HepG2 (cell line): Measurements from ENCODE around the gene PRPSAP2. TPM values are rescaled to one million over a fixed set of nuclear protein-coding genes. Genes with fewer than 3 reads are reported as not detected.

ENCODE experiments used
- CHCHD3 ChIP-seq: sonication (generic); formaldehyde crosslinking; IDR thresholded peaks from 2 replicates; pipeline ENCODE4 v1.8.0; 2022; ENCODE audit warnings: mild to moderate bottlenecking, missing genetic modification reagents, moderate library complexity
- EEA1 ChIP-seq: sonication (generic); formaldehyde crosslinking; IDR thresholded peaks from 2 replicates; pipeline ENCODE4 v1.5.1; 2020; ENCODE audit warnings: mild to moderate bottlenecking, missing genetic modification reagents, borderline replicate concordance
- FOXK2 ChIP-seq: fragments of 450-650 bp; IDR thresholded peaks from 2 replicates; pipeline ENCODE4 v1.6.1; 2016
- GATAD1 ChIP-seq: IDR thresholded peaks from 2 replicates; pipeline ENCODE4 v1.6.1; 2016; ENCODE audit warnings: missing genetic modification reagents, missing compliant biosample characterization
- HNRNPUL1 ChIP-seq: fragments of 200-400 bp; formaldehyde crosslinking; IDR thresholded peaks from 2 replicates; pipeline ENCODE4 v1.6.1; 2017; ENCODE audit warnings: low read depth, mild to moderate bottlenecking, low read length, moderate library complexity
- ISX ChIP-seq: sonication (generic); formaldehyde crosslinking; conservative IDR thresholded peaks from 2 replicates; pipeline ENCODE4 v1.5.0; 2020; ENCODE audit warnings: missing genetic modification reagents
- MBD4 ChIP-seq: IDR thresholded peaks from 2 replicates; pipeline ENCODE4 v1.6.1; 2012; ENCODE audit warnings: low read length, inconsistent platforms, borderline replicate concordance
- MXD1 ChIP-seq: sonication (generic); formaldehyde crosslinking; IDR thresholded peaks from 2 replicates; pipeline ENCODE4 v1.4.0; 2020; ENCODE audit warnings: mild to moderate bottlenecking, missing genetic modification reagents
- NBN ChIP-seq: fragments of 450-650 bp; conservative IDR thresholded peaks from 2 replicates; pipeline ENCODE4 v1.6.1; 2017
- NFYB ChIP-seq: sonication (generic); formaldehyde crosslinking; IDR thresholded peaks from 2 replicates; pipeline ENCODE4 v1.4.0; 2020; ENCODE audit warnings: missing genetic modification reagents
- PCBP2 ChIP-seq: fragments of 200-400 bp; formaldehyde crosslinking; optimal IDR thresholded peaks from 2 replicates; pipeline ENCODE3; 2018; ENCODE audit warnings: low read length, low read depth; ENCODE audit not compliant: poor library complexity, severe bottlenecking
- RCOR2 ChIP-seq: IDR thresholded peaks from 2 replicates; pipeline ENCODE4 v1.6.1; 2016; ENCODE audit warnings: missing biosample characterization, missing genetic modification reagents
- SETDB1 ChIP-seq: sonication (generic); formaldehyde crosslinking; IDR thresholded peaks from 2 replicates; pipeline ENCODE4 v1.5.1; 2020; ENCODE audit warnings: missing genetic modification reagents, mild to moderate bottlenecking, borderline replicate concordance
- ZNF142 ChIP-seq: sonication (generic); formaldehyde crosslinking; IDR thresholded peaks from 2 replicates; pipeline ENCODE4 v1.4.0; 2020; ENCODE audit warnings: missing genetic modification reagents
- ZNF18 ChIP-seq: sonication (generic); formaldehyde crosslinking; IDR thresholded peaks from 2 replicates; pipeline ENCODE4 v1.8.0; 2022; ENCODE audit warnings: mild to moderate bottlenecking, missing genetic modification reagents; ENCODE audit not compliant: insufficient replicate concordance
- ZNF24 ChIP-seq: fragments of 450-650 bp; IDR thresholded peaks from 2 replicates; pipeline ENCODE4 v1.6.1; 2017; ENCODE audit warnings: antibody characterized with exemption, mild to moderate bottlenecking
- ZNF484 ChIP-seq: sonication (generic); formaldehyde crosslinking; IDR thresholded peaks from 2 replicates; pipeline ENCODE4 v1.5.1; 2020; ENCODE audit warnings: mild to moderate bottlenecking, low read depth, missing genetic modification reagents, borderline replicate concordance
- ZNF660 ChIP-seq: sonication (generic); formaldehyde crosslinking; IDR thresholded peaks from 2 replicates; pipeline ENCODE4 v1.5.1; 2020; ENCODE audit warnings: mild to moderate bottlenecking, low read depth, missing genetic modification reagents, borderline replicate concordance
- ZNF709 ChIP-seq: sonication (generic); formaldehyde crosslinking; IDR thresholded peaks from 2 replicates; pipeline ENCODE4 v1.5.0; 2020; ENCODE audit warnings: mild to moderate bottlenecking, missing genetic modification reagents
- ZNF883 ChIP-seq: sonication (generic); formaldehyde crosslinking; IDR thresholded peaks from 2 replicates; pipeline ENCODE4 v1.5.1; 2020; ENCODE audit warnings: mild to moderate bottlenecking, missing genetic modification reagents; ENCODE audit errors: not compliant biosample characterization
- polyA plus RNA-seq, 8 experiments: library from polyadenylated mRNA; depleted of rRNA in 3 of 8; stranded (reverse) in 7 of 8; unstranded in 1 of 8; fragments of >200 nt; fragmentation: Illumina TruSeq in 4 of 8; extraction: Trizol in 4 of 8; gene quantifications; 2 replicates each; pipeline versions ENCODE4 v1.2.1 to v1.2.3, GENCODE V29; 2011 to 2016; ENCODE audit warnings: low read depth in 4 of 8, missing spikeins in 1 of 8, mixed read lengths in 1 of 8; ENCODE audit not compliant: insufficient read depth in 1 of 8
- total RNA-seq, 5 experiments: library from RNA; depleted of rRNA; stranded (reverse); fragments of >200 nt; fragmentation: Illumina TruSeq; extraction: Trizol; gene quantifications; 2 replicates each; pipeline ENCODE4 v1.2.3, GENCODE V29; 2016; ENCODE audit warnings: low read depth in 1 of 5
- TF ChIP-seq, protein P1 (sequence below): sonication (generic); formaldehyde crosslinking; IDR thresholded peaks from 2 replicates; pipeline ENCODE4 v1.5.0; 2020; ENCODE audit warnings: missing genetic modification reagents
- TF ChIP-seq, protein P2 (sequence below): sonication (generic); formaldehyde crosslinking; IDR thresholded peaks from 2 replicates; pipeline ENCODE4 v1.9.0; 2021; ENCODE audit warnings: missing genetic modification reagents, borderline replicate concordance

Gene PRPSAP2
- total and polyA plus RNA-seq, 2 of the 13 experiments (the other 11 are each of a cell fraction or from before 2014, with no cell fraction given): 34.0 to 58.9 TPM

DNA sequence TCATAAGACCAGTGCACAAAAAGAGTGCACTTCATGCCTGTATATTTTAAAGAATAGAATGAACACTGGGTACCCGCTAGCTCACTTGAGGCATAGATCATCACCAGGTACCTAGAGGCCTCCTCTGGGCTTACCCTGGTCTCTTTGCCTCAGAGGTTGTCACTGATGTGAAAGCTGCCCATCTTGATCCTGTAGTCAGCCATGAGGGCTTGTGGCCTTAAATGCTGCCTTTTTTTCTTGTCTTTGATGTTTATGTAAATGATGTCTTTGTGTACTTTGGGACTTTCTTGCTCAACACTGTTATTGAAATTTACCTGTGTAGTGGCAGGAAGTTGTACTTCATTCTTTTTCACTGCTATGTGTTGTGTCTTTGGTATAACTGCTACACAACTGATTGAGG lies 67.3 kb downstream of the PRPSAP2 start (continued):
- TF ChIP-seq ZNF484 (CRISPR knock-in tag) (no peak), ZNF18 (CRISPR knock-in tag) (no peak), EEA1 (CRISPR knock-in tag) (no peak), ZNF883 (CRISPR knock-in tag) (no peak), NBN (no peak), ISX (CRISPR knock-in tag) (no peak), GATAD1 (0 out of 2 replicates have a peak, but pooled peaks have one; percentile 30), FOXK2 (peak; percentile 53; the same call in 1 of the 2 replicates), CHCHD3 (CRISPR knock-in tag) (no peak), ZNF24 (no peak), ZNF709 (no peak), ZNF660 (CRISPR knock-in tag) (no peak), ZNF142 (CRISPR knock-in tag) (no peak), MXD1 (CRISPR knock-in tag) (no peak), NFYB (CRISPR knock-in tag) (no peak), HNRNPUL1 (no peak), PCBP2 (no peak), RCOR2 (CRISPR knock-in tag) (peak; percentile 67; the same call in 1 of the 2 replicates), MBD4 (no peak), SETDB1 (CRISPR knock-in tag) (no peak)
- TF ChIP-seq, protein P1, sequence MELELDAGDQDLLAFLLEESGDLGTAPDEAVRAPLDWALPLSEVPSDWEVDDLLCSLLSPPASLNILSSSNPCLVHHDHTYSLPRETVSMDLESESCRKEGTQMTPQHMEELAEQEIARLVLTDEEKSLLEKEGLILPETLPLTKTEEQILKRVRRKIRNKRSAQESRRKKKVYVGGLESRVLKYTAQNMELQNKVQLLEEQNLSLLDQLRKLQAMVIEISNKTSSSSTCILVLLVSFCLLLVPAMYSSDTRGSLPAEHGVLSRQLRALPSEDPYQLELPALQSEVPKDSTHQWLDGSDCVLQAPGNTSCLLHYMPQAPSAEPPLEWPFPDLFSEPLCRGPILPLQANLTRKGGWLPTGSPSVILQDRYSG (CRISPR knock-in tag): no peak
- TF ChIP-seq, protein P2, sequence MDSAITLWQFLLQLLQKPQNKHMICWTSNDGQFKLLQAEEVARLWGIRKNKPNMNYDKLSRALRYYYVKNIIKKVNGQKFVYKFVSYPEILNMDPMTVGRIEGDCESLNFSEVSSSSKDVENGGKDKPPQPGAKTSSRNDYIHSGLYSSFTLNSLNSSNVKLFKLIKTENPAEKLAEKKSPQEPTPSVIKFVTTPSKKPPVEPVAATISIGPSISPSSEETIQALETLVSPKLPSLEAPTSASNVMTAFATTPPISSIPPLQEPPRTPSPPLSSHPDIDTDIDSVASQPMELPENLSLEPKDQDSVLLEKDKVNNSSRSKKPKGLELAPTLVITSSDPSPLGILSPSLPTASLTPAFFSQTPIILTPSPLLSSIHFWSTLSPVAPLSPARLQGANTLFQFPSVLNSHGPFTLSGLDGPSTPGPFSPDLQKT (CRISPR knock-in tag): no peak
